PC-3 (cell line): ENCODE data around the gene TUBB1. TPM values are rescaled to one million over a fixed set of nuclear protein-coding genes. Genes with fewer than 3 reads are reported as not detected.

Experiments used
- ATAC-seq: fragments of 200-7000 bp; cut with Tn5 transposase; 2 replicates; pipeline ENCODE4 v1.9.1; 2020; ENCODE audit warnings: mild to moderate bottlenecking, moderate library complexity
- BruUV-seq: library from RNA; stranded (reverse); fragments of 400-500 nt; replicated peaks from 2 replicates; lab custom pipeline; 2021; lab: Mats Ljungman, UMichigan
- CTCF ChIA-PET: fragments of 300-600 bp; sonication (Branson Sonifier 250); formaldehyde crosslinking; loops from one replicate; lab custom pipeline; 2022; ENCODE audit warnings: antibody characterized with exemption; lab: Charles Lee
- POLR2A ChIA-PET: fragments of 300-600 bp; sonication (Branson Sonifier 250); formaldehyde crosslinking; loops from one replicate; lab custom pipeline; 2022; ENCODE audit warnings: antibody characterized with exemption; ENCODE audit not compliant: unreplicated experiment; lab: Charles Lee
- DNase-seq: peaks from one replicate; pipeline ENCODE4 v3.0.0-alpha.2; 2015
- H2AFZ ChIP-seq: fragments of 300-600 bp; sonication (generic); 2 replicates; pipeline ENCODE4 v1.6.0; 2016; ENCODE audit warnings: antibody characterized with exemption, low read length
- H3F3A ChIP-seq: fragments of 300-600 bp; sonication (generic); one replicate; pipeline ENCODE4 v1.6.0; 2017; ENCODE audit warnings: antibody characterized with exemption, low read length, control low read depth, mild to moderate bottlenecking; ENCODE audit not compliant: unreplicated experiment
- H3K27ac ChIP-seq: fragments of 300-600 bp; sonication (generic); 2 replicates; pipeline ENCODE4 v1.5.1; 2016; ENCODE audit warnings: mild to moderate bottlenecking, low read length
- H3K27me3 ChIP-seq: fragments of 300-600 bp; sonication (generic); 2 replicates; pipeline ENCODE4 v1.6.1; 2016; ENCODE audit warnings: low read length, mixed read lengths
- H3K36me3 ChIP-seq: fragments of 300-600 bp; sonication (generic); 2 replicates; pipeline ENCODE4 v1.6.1; 2016; ENCODE audit warnings: low read depth, mixed run types, low read length, mixed read lengths
- H3K4me1 ChIP-seq: fragments of 300-600 bp; sonication (generic); 2 replicates; pipeline ENCODE4 v1.5.1; 2016; ENCODE audit warnings: low read length; ENCODE audit not compliant: insufficient read depth
- H3K4me2 ChIP-seq: fragments of 300-600 bp; sonication (generic); 2 replicates; pipeline ENCODE4 v1.6.0; 2016; ENCODE audit warnings: low read length
- H3K4me3 ChIP-seq: fragments of 300-600 bp; sonication (generic); 2 replicates; pipeline ENCODE4 v1.5.1; 2016; ENCODE audit warnings: mild to moderate bottlenecking, low read length, mixed read lengths
- H3K79me2 ChIP-seq: fragments of 300-600 bp; sonication (generic); 2 replicates; pipeline ENCODE4 v1.6.1; 2017; ENCODE audit warnings: low read length, mixed read lengths
- H3K9ac ChIP-seq: fragments of 300-600 bp; sonication (generic); 2 replicates; pipeline ENCODE4 v1.6.0; 2016; ENCODE audit warnings: mild to moderate bottlenecking, low read length
- H3K9me2 ChIP-seq: fragments of 300-600 bp; sonication (generic); replicated peaks from 2 replicates; pipeline ENCODE4 v1.6.1; 2016; ENCODE audit warnings: mixed run types, low read length, mixed read lengths
- H3K9me3 ChIP-seq: fragments of 300-600 bp; sonication (generic); 2 replicates; pipeline ENCODE4 v1.6.1; 2016; ENCODE audit warnings: low read length, mixed read lengths
- H4K20me1 ChIP-seq: fragments of 300-600 bp; sonication (generic); 2 replicates; pipeline ENCODE4 v1.6.1; 2016; ENCODE audit warnings: low read length, mixed read lengths
- EZH2 ChIP-seq: fragments of 300-600 bp; sonication (generic); IDR thresholded peaks from one replicate; pipeline ENCODE4 v1.6.1; 2017; ENCODE audit warnings: antibody characterized with exemption, mild to moderate bottlenecking, low read length; ENCODE audit not compliant: unreplicated experiment
- EZH2phosphoT487 ChIP-seq: fragments of 300-600 bp; sonication (generic); IDR thresholded peaks from 2 replicates; pipeline ENCODE4 v1.6.1; 2018; ENCODE audit warnings: mild to moderate bottlenecking, antibody characterized with exemption, low read length, borderline replicate concordance
- intact Hi-C: fragments of 100-400 bp; cut with micrococcal nuclease; formaldehyde crosslinking; loops from 2 replicates; pipeline ENCODE4 v1.9.0; 2023
- total RNA-seq: library from RNA; depleted of rRNA; stranded (reverse); fragments of >200 nt; gene quantifications from 2 replicates; pipeline ENCODE4 v1.2.3, GENCODE V29; 2014
- TF ChIP-seq, protein P1 (sequence below): fragments of 300-600 bp; sonication (generic); conservative IDR thresholded peaks from 2 replicates; pipeline ENCODE4 v1.5.1; 2017; ENCODE audit warnings: antibody characterized with exemption, low read depth, mild to moderate bottlenecking, low read length

The TUBB1 gene
- total RNA-seq, 1 experiment from 2014 or later: not detected

DNA sequence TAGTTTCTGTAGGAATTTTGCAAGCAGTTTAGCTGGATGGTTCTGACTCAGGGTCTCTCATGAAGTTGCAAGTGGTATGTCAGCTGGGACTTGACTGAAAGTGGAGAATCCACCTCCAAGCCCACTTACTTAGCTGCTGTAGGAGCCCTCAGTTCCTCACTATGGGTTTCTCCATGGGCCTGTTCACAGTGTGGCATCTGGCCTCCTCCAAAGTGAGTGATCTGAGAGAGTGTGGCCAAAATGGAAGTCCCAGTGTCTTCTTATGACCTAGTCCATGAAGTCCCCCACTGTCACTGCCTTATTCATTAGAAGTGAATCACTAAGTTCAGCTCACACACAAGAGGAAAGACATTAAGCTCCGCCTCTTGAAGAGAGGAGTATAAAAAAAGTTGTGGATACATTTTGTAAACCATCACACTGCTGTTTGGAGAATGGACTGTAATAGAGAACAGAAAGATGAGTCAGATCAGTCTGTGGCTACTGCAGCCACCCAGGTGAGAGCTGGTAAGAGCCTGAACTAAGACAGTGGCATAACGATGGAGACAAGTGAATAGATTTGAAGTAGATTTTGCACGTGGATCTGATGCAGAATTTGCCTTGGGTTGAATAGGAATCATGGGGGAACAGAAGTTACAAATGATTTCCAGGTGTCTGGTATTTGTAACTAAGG lies 43.0 kb upstream of the TUBB1 start:
- no peak overlapping the region for H3K4me2 ChIP-seq
- H3K79me2 ChIP-seq: no peaks in the 10 kb centered on the region
- H3K9me3 ChIP-seq: peaks cover 5% of the 10 kb centered on the region; the same call in 1 of the 2 replicates
- intact Hi-C loops: no loop called here
- ChIA-PET POLR2A (interaction anchor here (0.5 to 0.6 kb wide), 2 partner anchors 18 to 331 kb away, joined by 3 to 4 read pairs; no protein-coding TSS in a partner anchor), CTCF (interaction anchor here (1.0 kb wide), 1 partner anchor 102 kb away, joined by 3 read pairs; no protein-coding TSS in a partner anchor)
- peaks cover 8% of the 10 kb centered on the region; the same call in 1 of the 2 replicates for H3K27me3 ChIP-seq
- H3F3A ChIP-seq: no peaks in the 10 kb centered on the region
- H3K36me3 ChIP-seq: no peaks in the 10 kb centered on the region
- no TSS peak for BruUV-seq
- no peak overlapping the region for H3K27ac ChIP-seq
- DNase-seq: no peak
- no peak for ATAC-seq
- no peak overlapping the region for H3K9ac ChIP-seq
- no peaks in the 10 kb centered on the region for H3K4me1 ChIP-seq
- no peaks in the 10 kb centered on the region for H4K20me1 ChIP-seq
- no peaks in the 10 kb centered on the region for H3K9me2 ChIP-seq
- TF ChIP-seq EZH2phosphoT487 (no peak), EZH2 (no peak)
- TF ChIP-seq, protein P1, sequence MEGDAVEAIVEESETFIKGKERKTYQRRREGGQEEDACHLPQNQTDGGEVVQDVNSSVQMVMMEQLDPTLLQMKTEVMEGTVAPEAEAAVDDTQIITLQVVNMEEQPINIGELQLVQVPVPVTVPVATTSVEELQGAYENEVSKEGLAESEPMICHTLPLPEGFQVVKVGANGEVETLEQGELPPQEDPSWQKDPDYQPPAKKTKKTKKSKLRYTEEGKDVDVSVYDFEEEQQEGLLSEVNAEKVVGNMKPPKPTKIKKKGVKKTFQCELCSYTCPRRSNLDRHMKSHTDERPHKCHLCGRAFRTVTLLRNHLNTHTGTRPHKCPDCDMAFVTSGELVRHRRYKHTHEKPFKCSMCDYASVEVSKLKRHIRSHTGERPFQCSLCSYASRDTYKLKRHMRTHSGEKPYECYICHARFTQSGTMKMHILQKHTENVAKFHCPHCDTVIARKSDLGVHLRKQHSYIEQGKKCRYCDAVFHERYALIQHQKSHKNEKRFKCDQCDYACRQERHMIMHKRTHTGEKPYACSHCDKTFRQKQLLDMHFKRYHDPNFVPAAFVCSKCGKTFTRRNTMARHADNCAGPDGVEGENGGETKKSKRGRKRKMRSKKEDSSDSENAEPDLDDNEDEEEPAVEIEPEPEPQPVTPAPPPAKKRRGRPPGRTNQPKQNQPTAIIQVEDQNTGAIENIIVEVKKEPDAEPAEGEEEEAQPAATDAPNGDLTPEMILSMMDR: no peak
- no peak overlapping the region for H2AFZ ChIP-seq
- H3K4me3 ChIP-seq: no peak overlapping the region

GRCh38 chr20:58978351-58979190 lies 40.7 kb upstream of the TUBB1 start:
- no peak overlapping the region for H3K27ac ChIP-seq
- no peak overlapping the region for H3K4me2 ChIP-seq
- H3K4me3 ChIP-seq: no peak overlapping the region
- CTCF ChIA-PET: no interaction called here
- TF ChIP-seq, protein P1: no peak
- TF ChIP-seq EZH2phosphoT487 (no peak), EZH2 (no peak)
- no peaks in the 10 kb centered on the region for H3F3A ChIP-seq
- peaks cover 22% of the 10 kb centered on the region for H3K79me2 ChIP-seq
- POLR2A ChIA-PET: no interaction called here
- no peaks in the 10 kb centered on the region for H3K36me3 ChIP-seq
- ATAC-seq (no peak), DNase-seq (no peak)
- H4K20me1 ChIP-seq: no peaks in the 10 kb centered on the region
- intact Hi-C loops: no loop called here
- H3K4me1 ChIP-seq: peaks cover 7% of the 10 kb centered on the region; the same call in 1 of the 2 replicates
- no TSS peak for BruUV-seq
- no peak overlapping the region for H2AFZ ChIP-seq
- H3K9ac ChIP-seq: no peak overlapping the region
- no peaks in the 10 kb centered on the region for H3K9me2 ChIP-seq
- H3K9me3 ChIP-seq: peaks cover 5% of the 10 kb centered on the region; the same call in 1 of the 2 replicates
- no peaks in the 10 kb centered on the region for H3K27me3 ChIP-seq
